ENCODE results near the gene SPOP. TPM values are rescaled to one million over a fixed set of nuclear protein-coding genes. Genes with fewer than 3 reads are reported as not detected.

The SPOP gene
- total and polyA plus RNA-seq, 4 donors: 70.3 to 106 (median 78.4) TPM

DNA sequence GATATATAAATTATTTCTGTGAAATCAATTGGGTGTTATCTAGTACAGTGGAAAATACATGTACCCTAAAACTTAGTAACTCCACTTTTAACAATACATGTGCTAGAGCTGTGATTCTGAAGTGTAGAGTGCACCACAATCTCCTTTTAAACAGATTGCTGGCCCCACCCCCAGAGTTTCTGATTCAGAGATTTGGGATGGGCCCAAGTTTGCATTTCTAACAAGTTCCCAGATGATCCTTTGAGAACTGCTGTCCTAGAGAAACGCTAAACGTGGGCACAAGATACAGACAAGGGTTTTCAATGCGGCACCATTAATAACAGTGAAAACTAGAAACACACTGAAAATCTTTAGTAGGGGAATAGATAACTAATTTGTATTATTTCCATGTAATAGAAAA, 53.0 kb downstream of the SPOP start:
- peaks cover 6% of the 10 kb centered on the region for H3K36me3 ChIP-seq (ENCODE audit: control insufficient read depth, insufficient read depth, low read length)
- no peak for DNase-seq (ENCODE audit: low read depth in 4 of 6, low spot score in 6 of 6)
- no peaks in the 10 kb centered on the region for H3K27me3 ChIP-seq (ENCODE audit: control insufficient read depth, insufficient read depth, low read length)
- H3K9me3 ChIP-seq (ENCODE audit: control insufficient read depth, insufficient read depth, low read length): no peaks in the 10 kb centered on the region
- WGBS (ENCODE audit: insufficient coverage): no CpG with 5 or more reads among the region's 3 CpGs
- no peak overlapping the region for H3K4me3 ChIP-seq (ENCODE audit: low read depth, low read length)
- no peak overlapping the region for H3K27ac ChIP-seq (ENCODE audit: low read depth, low read length)
- no peaks in the 10 kb centered on the region for H3K4me1 ChIP-seq (ENCODE audit: control insufficient read depth, insufficient read depth, low read length)

DNA sequence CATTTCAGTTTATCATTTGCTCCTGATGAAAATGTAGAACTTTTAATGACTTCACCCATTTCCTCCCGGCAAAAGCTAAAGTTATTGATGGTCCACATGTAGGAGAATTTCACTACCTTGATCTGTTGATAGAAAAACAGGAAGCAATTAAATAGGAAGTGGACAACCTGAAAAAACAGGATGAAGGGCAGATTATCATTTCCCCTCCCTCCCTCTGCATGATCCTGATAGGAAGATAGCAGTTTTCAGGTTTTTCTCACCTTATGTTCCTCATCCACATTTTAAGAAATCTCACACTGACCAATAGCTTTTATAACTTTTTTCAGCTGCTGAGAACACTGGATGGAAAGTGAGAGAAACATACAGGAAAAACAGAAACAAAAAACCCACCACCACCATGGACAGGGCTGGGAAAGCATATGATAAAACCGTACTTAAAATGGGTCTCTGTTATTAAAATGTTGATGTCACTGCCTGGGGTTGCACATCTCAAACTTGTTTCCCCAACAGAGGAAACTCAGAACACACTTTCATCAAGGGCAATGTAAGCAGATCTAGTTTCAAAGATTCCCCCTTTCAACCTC, 55.9 kb downstream of the SPOP start:
- DNase-seq (ENCODE audit: low read depth in 4 of 6, low spot score in 6 of 6): no peak
- Histone ChIP-seq H3K9me3 (ENCODE audit: control insufficient read depth, insufficient read depth, low read length) (no peaks in the 10 kb centered on the region), H3K36me3 (ENCODE audit: control insufficient read depth, insufficient read depth, low read length) (peaks cover 14% of the 10 kb centered on the region), H3K4me1 (ENCODE audit: control insufficient read depth, insufficient read depth, low read length) (no peaks in the 10 kb centered on the region), H3K27me3 (ENCODE audit: control insufficient read depth, insufficient read depth, low read length) (no peaks in the 10 kb centered on the region), H3K27ac (ENCODE audit: low read depth, low read length) (no peak overlapping the region), H3K4me3 (ENCODE audit: low read depth, low read length) (no peak overlapping the region)
- no CpG with 5 or more reads among the region's 2 CpGs for WGBS (ENCODE audit: insufficient coverage)

DNA sequence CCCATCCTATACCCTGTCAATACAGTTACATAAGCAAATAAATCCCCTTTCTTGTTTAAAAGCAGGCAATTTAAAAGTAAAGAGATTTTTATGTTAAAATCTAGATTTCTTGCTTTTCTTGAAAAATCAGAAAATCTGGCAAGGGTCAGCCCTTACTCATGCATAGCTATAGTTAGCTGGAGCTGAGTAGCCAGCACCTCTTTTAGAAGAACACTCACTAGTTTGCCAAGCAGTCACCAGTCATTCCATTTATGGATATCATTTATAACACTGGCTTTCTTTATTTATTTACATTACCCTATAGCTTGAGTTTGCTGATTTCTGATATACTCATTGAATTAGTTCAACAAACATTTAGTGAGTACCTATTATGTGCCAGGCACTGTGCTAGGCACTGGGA, 56.5 kb downstream of the SPOP start:
- H3K27me3 ChIP-seq (ENCODE audit: control insufficient read depth, insufficient read depth, low read length): no peaks in the 10 kb centered on the region
- H3K4me3 ChIP-seq (ENCODE audit: low read depth, low read length): no peak overlapping the region
- no peaks in the 10 kb centered on the region for H3K4me1 ChIP-seq (ENCODE audit: control insufficient read depth, insufficient read depth, low read length)
- no peak overlapping the region for H3K27ac ChIP-seq (ENCODE audit: low read depth, low read length)
- no peaks in the 10 kb centered on the region for H3K9me3 ChIP-seq (ENCODE audit: control insufficient read depth, insufficient read depth, low read length)
- DNase-seq (ENCODE audit: low read depth in 4 of 6, low spot score in 6 of 6): no peak
- peaks cover 14% of the 10 kb centered on the region for H3K36me3 ChIP-seq (ENCODE audit: control insufficient read depth, insufficient read depth, low read length)

DNA sequence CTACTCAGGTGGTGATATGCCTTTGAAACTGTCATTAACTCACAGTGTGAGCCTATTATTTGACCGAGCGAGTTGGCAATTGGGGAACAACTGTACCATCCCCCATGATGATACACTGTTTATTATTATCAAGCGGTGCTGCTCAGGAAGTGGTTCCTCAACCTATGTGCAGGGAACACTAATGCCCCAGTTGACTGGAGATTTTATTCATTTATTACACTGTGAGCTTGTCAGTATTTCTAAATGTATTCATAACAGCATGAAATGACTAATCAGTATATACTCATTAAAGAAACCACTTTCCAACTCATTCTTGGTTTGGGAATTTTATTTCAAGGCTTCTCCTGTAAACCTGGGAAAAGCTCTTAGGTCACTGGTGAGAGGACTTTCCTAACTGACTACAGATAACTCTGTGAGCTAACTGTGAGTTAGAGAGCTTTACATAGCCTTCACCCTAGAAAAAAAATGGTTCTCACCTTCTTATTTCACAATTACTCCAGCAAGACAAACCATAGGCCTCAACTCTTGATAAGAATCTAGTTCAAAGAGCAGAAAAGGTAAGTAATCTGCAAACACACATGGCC, 59.8 kb downstream of the SPOP start:
- no peak overlapping the region for H3K4me3 ChIP-seq (ENCODE audit: low read depth, low read length)
- H3K27ac ChIP-seq (ENCODE audit: low read depth, low read length): no peak overlapping the region
- H3K9me3 ChIP-seq (ENCODE audit: control insufficient read depth, insufficient read depth, low read length): no peaks in the 10 kb centered on the region
- no peaks in the 10 kb centered on the region for H3K4me1 ChIP-seq (ENCODE audit: control insufficient read depth, insufficient read depth, low read length)
- peaks cover 11% of the 10 kb centered on the region for H3K36me3 ChIP-seq (ENCODE audit: control insufficient read depth, insufficient read depth, low read length)
- WGBS (ENCODE audit: insufficient coverage): no CpG with 5 or more reads among the region's 3 CpGs
- no peaks in the 10 kb centered on the region for H3K27me3 ChIP-seq (ENCODE audit: control insufficient read depth, insufficient read depth, low read length)
- peak in 1 of 6 donors; percentile 67 for DNase-seq (ENCODE audit: low read depth in 4 of 6, low spot score in 6 of 6)

- H3K27ac ChIP-seq (ENCODE audit: low read depth, low read length): no peak overlapping the region
- no peaks in the 10 kb centered on the region for H3K9me3 ChIP-seq (ENCODE audit: control insufficient read depth, insufficient read depth, low read length)
- H3K27me3 ChIP-seq (ENCODE audit: control insufficient read depth, insufficient read depth, low read length): no peaks in the 10 kb centered on the region
- DNase-seq (ENCODE audit: low read depth in 4 of 6, low spot score in 6 of 6): peak in 1 of 6 donors; percentile 80
- peaks cover 11% of the 10 kb centered on the region for H3K36me3 ChIP-seq (ENCODE audit: control insufficient read depth, insufficient read depth, low read length)
- WGBS (ENCODE audit: insufficient coverage): 52% methylated on average over 4 of the region's 10 CpGs
- no peaks in the 10 kb centered on the region for H3K4me1 ChIP-seq (ENCODE audit: control insufficient read depth, insufficient read depth, low read length)
- no peak overlapping the region for H3K4me3 ChIP-seq (ENCODE audit: low read depth, low read length)
These were observed 61.2 kb downstream of the SPOP start for GRCh38 chr17:49616601-49617131.

- no peak for DNase-seq (ENCODE audit: low read depth in 4 of 6, low spot score in 6 of 6)
- peaks cover 11% of the 10 kb centered on the region for H3K36me3 ChIP-seq (ENCODE audit: control insufficient read depth, insufficient read depth, low read length)
- no peaks in the 10 kb centered on the region for H3K4me1 ChIP-seq (ENCODE audit: control insufficient read depth, insufficient read depth, low read length)
- no peaks in the 10 kb centered on the region for H3K9me3 ChIP-seq (ENCODE audit: control insufficient read depth, insufficient read depth, low read length)
- WGBS (ENCODE audit: insufficient coverage): 86% methylated on average over 1 of the region's 3 CpGs
- H3K4me3 ChIP-seq (ENCODE audit: low read depth, low read length): no peak overlapping the region
- no peak overlapping the region for H3K27ac ChIP-seq (ENCODE audit: low read depth, low read length)
- H3K27me3 ChIP-seq (ENCODE audit: control insufficient read depth, insufficient read depth, low read length): no peaks in the 10 kb centered on the region
These were observed 61.8 kb downstream of the SPOP start for GRCh38 chr17:49616086-49616485.

DNA sequence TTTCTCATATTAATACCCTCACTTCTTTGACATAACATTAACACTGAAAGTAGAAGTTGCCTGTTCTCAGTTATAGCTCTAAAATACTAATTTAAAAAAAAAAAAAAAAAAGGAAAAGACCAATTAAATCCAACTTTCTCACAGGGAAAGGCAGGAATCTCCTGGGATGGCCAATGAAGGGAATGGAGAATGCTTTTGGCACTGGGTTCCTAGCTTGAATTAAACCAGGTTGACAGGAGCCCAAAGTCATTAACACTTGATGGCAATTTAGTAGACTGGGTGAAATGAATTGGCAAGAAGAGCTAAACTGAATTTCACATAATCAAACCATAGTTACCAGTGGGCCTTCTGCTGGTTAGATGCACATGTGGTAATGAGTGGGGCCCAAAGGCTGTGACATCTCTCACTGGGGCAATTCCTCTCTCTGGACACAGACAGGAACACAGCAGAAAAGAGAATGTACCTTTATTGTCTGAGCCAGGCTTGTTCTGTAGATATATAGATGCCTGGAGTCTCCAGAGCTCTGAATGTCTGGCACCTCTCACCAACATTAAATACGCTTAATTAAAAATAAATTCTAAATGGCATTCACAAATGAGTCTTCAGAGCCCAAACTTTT, 64.6 kb downstream of the SPOP start:
- Histone ChIP-seq H3K27me3 (ENCODE audit: control insufficient read depth, insufficient read depth, low read length) (no peaks in the 10 kb centered on the region), H3K27ac (ENCODE audit: low read depth, low read length) (no peak overlapping the region), H3K4me1 (ENCODE audit: control insufficient read depth, insufficient read depth, low read length) (no peaks in the 10 kb centered on the region), H3K9me3 (ENCODE audit: control insufficient read depth, insufficient read depth, low read length) (no peaks in the 10 kb centered on the region), H3K4me3 (ENCODE audit: low read depth, low read length) (no peak overlapping the region), H3K36me3 (ENCODE audit: control insufficient read depth, insufficient read depth, low read length) (peaks cover 10% of the 10 kb centered on the region)
- WGBS (ENCODE audit: insufficient coverage): no CpG with 5 or more reads among the region's 1 CpG
- peak in 5 of 6 donors; percentile 23 to 89 (median 50) for DNase-seq (ENCODE audit: low read depth in 4 of 6, low spot score in 6 of 6)

DNA sequence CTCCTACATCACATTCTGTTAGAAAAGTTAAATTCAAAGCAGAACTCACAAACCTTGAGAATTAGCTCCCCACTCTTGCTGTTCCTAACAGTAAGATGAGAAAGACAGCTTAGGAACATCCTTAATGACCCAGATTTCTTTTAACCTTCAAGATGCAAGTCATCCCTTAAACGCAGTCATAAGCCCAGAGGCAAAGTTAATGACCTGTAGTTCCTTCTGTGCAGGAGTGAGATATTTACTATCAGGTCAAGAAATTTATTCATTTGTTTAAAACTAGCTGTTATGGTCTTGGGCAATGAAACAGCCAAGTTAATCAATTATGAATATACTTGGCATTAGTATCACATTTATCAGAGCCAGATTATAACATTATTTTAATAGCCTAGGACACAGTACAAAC, 65.2 kb downstream of the SPOP start:
- H3K4me1 ChIP-seq (ENCODE audit: control insufficient read depth, insufficient read depth, low read length): no peaks in the 10 kb centered on the region
- no peak for DNase-seq (ENCODE audit: low read depth in 4 of 6, low spot score in 6 of 6)
- H3K36me3 ChIP-seq (ENCODE audit: control insufficient read depth, insufficient read depth, low read length): peaks cover 10% of the 10 kb centered on the region
- no peaks in the 10 kb centered on the region for H3K27me3 ChIP-seq (ENCODE audit: control insufficient read depth, insufficient read depth, low read length)
- no peak overlapping the region for H3K27ac ChIP-seq (ENCODE audit: low read depth, low read length)
- H3K4me3 ChIP-seq (ENCODE audit: low read depth, low read length): no peak overlapping the region
- no CpG with 5 or more reads among the region's 1 CpG for whole genome bisulfite sequencing (ENCODE audit: insufficient coverage)
- H3K9me3 ChIP-seq (ENCODE audit: control insufficient read depth, insufficient read depth, low read length): no peaks in the 10 kb centered on the region

GRCh38 chr17:49610883-49611584, 66.9 kb downstream of the SPOP start:
- 96% methylated on average over 4 of the region's 5 CpGs for WGBS (ENCODE audit: insufficient coverage)
- Histone ChIP-seq H3K36me3 (ENCODE audit: control insufficient read depth, insufficient read depth, low read length) (peaks cover 17% of the 10 kb centered on the region), H3K4me1 (ENCODE audit: control insufficient read depth, insufficient read depth, low read length) (no peaks in the 10 kb centered on the region), H3K27ac (ENCODE audit: low read depth, low read length) (no peak overlapping the region), H3K27me3 (ENCODE audit: control insufficient read depth, insufficient read depth, low read length) (no peaks in the 10 kb centered on the region), H3K9me3 (ENCODE audit: control insufficient read depth, insufficient read depth, low read length) (no peaks in the 10 kb centered on the region), H3K4me3 (ENCODE audit: low read depth, low read length) (no peak overlapping the region)
- DNase-seq (ENCODE audit: low read depth in 4 of 6, low spot score in 6 of 6): no peak

Measured in spinal cord (tissue), 10 donors.